GM19043 (cell line): ENCODE results near the gene ACACB.

ENCODE experiments used
- ATAC-seq: cut with Tn5 transposase; IDR thresholded peaks from one replicate; pipeline ENCODE4 v1.9.1; 2021; ENCODE audit warnings: low read depth; ENCODE audit not compliant: unreplicated experiment

Gene ACACB

DNA sequence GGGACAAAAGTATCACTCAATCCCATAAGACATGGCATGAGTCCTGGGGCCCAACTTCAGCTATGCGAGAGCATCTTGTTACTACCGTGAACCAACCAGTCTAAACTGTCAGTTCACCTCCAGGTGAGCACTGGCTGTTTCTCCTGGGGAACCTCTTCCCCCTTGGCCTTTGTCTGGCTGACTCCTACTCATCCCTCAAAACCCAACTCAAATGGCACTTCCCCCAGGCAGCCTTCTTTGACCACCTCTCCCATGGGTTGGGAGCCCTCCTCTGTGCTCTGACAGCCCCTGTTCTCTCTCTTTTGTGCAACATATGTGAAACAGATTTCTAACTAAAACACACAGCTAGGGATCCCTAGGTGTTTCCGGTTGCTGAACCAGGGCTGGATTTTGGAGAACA, 155.0 kb downstream of the ACACB start:
- ATAC-seq = no peak

DNA sequence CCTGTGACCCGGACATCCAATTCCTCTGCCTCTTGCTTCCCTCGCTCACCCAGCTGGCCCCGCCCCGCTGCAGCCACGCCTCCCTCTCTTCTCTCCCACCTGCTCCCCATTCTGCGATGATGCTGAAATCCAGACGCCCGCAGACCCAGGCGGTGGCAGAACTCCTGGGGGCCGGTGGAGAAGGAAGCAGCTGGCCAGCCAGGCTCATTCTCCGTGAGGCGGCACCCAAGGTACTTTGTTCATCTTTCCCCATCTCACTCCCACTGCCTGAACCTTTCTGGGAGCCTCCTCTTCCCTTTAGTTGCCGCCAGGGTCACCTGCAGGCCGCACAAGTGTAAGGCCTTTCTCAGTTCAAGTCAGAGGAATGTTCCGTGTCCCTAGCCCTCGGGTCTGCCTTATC, 157.0 kb downstream of the ACACB start:
- no peak for ATAC-seq

DNA sequence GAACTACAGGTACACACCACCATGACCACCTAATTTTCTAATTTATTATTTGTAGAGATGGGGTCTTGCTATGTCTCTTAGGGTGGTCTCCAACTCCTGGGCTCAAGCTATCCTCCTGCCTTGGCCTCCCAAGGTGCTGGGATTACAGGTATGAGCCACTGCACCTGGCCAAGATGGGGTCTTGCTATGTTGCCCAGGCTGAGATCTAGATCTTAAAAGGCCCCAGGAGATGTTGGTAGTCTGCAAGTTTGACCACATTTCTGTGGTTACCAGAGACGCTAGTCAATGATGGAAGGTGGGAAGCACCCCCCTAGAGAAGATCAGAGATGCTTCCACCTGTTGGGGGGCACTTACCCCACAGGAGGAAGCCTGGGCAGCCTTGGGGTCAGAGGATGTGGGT, 158.0 kb downstream of the ACACB start:
- no peak for ATAC-seq

DNA sequence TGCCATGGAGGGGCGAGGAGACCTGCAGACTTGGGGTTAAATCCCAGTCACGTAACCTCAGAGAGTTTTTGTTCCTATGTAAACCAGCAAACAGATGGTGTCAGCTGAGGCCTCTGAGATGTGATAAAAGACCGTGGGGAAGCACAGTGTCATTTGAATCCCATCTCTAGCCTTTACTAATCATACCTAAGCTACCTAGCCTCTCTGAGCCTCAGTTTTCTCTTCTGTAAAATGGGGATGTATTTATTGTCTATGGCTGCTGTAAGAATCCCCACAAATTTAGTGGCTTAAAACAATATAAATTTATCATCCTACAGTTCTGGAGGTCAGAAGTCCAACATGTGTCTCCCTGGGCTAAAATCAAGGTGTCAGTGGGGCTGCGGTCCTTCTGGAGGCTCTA, 158.8 kb downstream of the ACACB start:
- no peak for ATAC-seq

DNA sequence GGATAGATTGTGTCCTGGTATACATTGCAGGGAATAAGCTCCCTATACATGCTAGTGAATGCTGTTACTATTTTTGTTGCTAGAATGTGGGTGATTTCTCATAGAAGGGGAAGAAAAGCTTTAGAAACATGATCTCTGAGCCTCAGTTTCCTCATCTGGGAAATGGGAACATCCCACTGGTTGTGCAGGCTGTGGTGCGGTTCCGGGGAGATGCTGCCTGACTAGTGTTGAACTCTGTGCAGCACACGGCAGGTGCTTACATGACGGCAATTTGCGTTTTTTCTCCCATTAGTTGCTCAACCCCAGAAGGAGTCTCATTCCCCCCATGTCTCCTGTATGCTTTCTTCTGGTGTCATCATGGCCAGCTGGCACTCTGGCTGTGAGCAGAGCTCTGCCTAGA, 159.8 kb downstream of the ACACB start:
- ATAC-seq = no peak

DNA sequence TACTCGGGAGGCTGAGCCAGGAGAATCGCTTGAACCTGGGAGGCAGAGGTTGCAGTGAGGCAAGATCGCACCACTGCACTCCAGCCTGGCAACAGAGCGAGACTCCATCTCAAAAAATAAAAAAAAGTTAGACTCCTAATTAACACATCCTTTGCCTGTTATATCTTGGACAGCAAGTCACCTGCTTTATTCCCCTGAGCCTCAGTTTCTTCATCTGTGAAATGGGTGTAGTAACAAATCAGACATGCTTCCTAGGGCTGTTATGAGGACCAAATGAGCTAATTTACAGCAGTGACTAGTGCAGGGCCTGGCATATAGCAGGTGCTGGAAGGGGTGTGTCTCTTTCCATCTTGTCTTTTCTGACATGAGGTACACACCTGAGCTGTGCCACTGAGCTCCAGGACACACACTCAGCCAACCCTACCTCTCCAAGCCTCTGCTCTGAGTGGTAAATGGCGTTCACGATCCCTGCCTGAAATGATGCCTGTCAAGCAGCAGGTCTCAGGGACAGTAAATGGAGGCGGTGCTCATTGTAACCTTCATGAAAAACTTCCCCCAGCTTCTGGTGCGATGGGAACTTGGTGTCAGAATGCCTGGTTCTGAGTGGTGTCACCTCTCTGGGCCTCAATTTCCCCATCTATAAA, 161.0 kb downstream of the ACACB start:
- ATAC-seq = no peak

DNA sequence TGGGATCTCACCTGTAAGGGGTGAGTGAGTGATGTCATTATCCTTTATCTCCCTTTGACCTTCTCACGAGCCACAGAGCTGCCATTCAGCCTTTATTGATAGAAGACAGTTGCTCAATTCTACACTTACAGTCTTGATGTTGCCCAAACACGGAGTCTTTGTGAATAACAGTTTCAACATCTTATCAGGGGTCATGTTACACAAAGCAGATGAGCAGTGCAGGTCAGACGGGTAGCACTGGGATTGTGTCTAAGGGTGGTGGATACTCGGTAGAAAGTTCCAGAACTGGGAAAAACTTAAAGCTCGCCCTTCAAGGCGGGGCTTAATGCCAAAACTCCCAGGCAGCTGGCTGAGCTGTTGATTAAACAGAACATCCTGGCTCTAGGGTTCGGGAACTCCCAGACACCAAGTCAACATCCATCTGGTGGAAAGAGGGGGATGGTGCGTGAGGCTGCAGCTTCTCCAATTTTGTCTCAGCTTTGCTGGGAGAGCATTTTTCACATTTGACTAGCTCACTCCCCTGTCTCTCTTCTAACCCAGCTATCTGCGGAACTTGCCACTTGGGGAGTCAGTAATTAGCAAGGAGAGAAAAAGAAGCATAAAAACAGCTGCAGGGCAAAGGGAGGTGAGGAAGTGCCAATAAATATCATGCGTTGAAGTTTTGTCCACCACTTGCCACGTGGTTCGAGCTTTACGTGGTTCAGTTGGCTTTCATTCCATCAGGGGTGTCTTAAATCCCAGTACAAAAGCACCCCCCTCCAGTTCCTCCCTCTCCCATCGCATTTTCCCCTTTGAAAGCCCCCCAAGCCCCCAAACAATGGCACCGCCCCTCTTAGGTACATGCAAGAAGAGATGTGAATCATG, 161.7 kb downstream of the ACACB start:
- ATAC-seq = no peak

DNA sequence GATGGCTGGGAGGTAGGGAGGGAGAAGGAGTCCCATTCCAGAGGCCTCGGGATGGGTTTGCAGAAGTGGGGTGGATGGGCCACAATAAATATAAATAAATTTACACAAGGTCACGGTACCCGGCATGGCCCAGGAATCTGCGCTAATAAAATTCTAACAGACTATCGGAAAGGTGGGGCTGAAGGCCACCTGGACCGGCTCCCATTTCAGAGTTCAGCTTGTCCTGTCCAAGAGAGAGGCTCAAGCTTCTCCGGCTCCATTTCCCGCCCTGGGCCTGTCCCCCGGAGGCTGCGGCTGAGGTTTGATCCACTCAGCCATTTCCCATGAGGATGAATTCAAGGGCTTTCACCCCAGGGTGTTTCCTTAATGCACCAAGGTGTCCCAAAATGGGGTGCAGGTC, 162.5 kb downstream of the ACACB start:
- ATAC-seq = no peak

DNA sequence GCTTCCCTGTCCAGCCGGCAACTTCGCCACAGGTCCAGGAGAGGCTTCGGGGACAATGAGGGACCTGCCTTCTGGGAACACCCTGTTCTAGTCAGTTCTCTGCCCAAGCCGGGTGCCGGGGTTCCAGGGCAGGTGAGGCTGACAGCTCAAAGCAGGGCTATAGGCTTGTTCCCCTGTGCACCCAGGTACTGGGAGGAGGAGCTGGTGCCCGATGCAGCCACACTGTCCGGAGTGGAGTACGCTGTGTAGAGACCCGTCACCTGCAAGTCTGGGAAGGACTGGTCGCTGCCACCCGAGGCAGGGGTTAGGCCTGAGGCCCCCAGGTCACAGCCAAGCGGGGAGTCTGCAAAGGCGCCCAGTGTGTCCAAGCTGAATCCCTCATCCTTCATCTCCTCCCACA, 163.1 kb downstream of the ACACB start:
- ATAC-seq = no peak

DNA sequence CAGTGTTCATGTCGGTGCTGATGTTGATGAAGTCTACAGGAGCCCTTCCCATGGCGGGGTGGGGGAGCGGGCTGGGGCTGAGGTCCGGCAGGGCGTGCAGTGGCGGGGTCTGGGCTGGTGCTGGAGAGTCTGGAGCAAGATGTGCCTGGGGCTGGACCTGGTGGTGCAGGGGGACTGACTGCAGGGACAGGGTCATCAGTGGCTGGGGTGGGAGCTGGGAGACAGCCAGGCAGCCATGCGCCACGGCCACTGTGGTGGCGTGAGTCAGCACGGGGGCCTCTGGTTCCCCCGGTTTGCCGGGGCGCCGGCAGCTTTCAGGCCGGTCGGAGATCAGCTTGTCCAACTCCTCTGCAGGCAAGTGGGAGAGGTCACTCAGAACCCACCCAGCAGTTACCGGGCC, 165.1 kb downstream of the ACACB start:
- ATAC-seq = no peak

DNA sequence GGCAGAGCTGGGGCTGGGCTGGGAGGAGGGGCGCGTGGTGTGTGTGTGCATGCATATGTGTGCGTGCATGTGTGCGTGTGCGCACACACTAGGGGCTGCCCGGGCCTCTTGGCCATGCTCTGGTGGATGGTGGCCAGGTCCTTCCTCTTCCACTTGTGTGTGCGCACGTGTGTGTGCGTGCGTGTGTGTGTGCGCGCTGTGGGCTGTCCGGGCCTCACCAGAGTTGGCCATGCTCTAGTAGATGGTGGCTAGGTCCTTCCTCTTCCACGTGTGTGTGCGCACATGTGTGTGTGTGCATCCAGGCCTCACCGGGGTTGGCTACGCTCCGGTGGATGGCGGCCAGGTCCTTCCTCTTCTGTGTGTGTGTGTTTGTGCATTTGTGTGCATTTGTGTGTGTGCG, 168.0 kb downstream of the ACACB start:
- ATAC-seq = no peak

DNA sequence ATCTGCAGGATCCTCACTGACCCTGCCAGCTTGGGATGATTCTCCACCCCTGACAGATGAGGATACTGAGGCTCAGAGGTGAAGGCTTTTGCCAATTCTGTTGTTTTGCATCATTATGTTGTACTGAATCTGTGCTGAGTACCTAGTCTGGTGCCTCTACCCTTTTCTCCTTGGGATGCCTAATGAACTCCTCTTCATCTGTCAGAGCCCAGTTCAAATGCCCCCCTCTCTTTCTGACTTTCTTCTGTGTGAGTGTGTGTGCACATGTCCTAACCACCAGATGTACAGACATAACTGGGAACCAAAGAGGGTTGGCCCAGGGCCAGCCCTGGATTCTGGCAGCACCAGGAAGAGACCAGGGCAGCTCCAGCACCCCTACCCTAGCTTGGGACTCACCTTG, 169.9 kb downstream of the ACACB start:
- no peak for ATAC-seq

DNA sequence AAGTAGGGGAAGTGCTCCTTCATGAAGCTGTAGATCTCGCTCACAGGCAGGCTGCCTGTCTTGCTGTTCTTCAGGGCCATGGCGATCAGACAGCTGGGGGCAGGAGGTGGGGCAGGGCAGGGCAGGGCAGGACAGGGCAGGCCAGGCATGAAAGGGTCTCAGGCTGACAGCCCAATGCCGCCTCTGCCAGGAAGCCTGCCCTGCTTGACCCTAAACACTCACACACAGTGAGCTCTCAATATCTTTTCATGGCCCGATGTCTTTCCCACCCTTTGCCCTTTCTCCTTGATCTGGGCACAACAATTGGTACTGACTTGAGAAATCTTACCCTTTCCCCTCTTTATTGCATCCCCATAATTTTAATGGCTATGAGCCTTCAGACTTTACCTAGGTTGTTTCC, 170.3 kb downstream of the ACACB start:
- ATAC-seq = no peak

DNA sequence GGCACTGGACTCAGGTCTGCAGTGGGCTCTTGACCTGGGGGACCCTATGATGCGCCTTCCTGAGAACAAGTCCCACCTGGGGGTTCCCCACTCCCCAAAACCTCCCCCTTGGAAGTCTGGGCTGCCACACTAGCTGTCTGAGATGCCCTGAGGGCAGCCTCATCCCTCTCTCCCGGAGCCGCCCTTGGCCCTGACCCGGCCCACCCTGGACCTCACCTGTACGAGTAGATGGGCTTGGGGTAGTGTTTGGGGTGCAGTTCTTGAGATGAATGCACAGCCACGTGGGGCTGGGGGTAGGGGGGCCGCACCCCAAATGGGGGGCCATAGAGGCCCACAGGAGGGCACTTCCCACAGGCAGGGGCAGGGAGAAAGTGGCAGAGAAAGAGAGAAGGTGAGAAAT, 170.8 kb downstream of the ACACB start:
- ATAC-seq = no peak

DNA sequence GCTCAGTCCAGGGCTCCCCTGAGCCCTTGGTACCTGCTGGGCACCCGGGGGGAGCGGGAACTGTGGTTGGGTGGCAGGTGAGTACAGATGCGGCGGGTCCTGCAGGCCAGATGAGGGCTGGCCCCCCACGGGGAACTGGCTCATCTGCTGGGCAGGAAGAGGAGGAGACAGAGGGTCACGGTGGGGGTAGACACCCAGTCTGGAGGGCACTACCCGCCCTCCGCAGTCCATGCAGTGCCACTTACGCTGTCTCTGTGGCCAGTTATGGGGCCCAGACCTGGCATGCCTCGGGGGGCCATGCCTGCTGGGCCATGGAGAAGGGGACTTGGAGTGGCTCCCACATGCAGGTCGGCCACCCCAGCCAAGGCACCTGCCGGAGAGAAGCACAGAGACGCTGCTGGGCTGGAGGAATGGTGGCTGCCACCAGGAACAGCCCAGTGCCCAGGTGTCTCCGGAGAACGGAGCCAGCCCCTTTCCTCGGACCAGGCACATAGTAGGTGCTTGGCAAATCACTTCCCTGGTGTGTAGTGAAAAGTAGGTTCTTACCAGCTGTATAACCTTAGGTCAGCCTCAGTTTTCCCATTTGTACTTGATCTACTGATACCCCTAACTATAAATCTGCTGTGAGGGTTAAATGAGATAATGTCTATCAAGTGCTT, 171.6 kb downstream of the ACACB start:
- no peak for ATAC-seq

DNA sequence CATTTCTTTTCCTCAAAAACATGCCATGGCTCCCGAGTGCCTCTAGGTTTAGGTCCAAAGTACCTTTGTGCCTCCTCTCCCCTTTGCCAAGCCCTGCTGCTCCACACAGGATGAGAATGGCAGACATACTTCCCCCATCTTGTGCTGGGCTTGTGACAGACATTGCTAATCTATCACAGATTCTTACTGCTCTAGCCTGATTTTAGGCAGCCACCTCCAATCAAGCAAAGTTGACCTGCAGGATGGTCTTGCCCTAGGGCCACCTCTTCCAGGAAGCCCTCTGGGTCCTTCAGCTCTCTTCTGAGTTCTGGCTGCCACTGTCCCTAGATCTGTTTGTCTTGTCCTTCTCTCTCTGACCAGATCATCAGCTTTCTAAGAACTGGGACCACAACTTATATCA, 172.2 kb downstream of the ACACB start:
- ATAC-seq = no peak

DNA sequence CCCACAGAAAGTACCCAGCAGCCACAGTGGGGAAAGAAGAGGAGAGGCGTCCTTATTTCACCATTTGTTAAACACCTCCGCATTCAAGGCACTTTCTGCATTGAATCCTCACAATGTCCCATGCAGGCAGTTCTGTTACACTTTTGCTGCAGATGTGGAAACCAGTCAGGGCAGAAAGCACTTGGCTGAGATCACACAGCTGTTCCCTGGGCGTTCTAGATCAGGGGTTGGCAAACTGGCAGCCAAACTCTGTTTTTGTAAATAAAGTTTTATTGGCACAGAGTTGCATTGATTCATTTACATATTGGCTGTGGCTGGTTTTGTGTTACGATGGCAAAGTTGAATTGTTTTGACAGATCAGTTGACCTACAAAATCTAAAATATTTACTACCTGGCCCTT, 172.6 kb downstream of the ACACB start:
- no peak for ATAC-seq

DNA sequence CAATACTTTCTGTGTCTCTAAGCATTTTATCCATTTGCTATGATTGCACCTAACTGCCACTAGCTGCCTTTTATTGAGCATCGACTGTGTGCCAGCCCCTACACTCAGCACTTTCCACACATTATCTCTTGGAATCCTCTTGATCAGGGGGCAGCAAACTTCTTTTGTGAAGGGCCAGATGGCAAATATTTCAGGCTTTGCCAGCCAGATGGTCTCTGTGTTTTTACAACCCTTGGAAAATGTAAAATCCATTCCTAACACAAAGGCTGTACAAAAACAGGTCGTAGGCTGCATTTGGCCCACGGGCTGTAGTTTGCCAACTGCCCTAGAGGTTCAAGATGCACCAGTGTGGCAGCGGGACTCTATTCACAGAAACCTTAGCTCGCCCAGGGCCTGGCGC, 173.2 kb downstream of the ACACB start:
- ATAC-seq = no peak

DNA sequence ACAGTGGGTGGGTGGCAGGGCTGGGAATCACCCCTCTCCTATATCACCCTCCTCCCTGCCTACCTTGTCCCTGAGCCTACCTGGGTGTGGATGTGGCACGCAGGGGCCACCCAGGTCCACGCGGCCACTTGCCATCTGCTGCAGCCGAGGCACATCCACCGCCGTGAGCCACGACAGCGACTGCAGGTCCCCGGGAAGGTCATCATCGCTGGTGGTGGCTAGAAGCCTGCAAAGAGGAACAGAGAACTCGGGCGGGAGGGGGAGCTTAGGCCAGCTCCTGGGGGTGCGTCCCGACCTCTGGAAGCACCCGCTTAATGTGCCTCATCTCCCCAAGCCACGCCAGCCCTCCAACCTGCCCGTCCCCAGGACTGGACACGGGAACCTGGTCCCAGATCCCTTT, 173.7 kb downstream of the ACACB start:
- no peak for ATAC-seq

DNA sequence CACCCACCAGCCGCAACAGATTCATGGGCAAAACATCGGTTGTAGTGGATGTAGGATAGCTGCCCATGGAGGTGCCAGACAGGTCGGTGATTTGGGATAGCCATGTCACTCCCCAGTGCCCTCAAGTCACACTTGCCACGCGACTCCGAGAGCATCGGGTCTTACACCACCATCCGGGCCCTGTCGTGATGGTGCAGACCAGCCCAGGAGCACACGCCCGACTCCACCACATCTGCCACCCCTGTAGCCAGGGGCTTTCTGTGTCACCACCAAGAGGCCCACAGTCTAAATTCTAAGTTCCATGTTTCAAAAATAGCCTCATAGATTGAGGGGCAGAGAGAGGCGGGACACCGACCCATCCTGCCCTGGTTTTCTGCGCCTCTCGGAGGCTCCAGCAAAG, 174.7 kb downstream of the ACACB start:
- ATAC-seq = no peak

DNA sequence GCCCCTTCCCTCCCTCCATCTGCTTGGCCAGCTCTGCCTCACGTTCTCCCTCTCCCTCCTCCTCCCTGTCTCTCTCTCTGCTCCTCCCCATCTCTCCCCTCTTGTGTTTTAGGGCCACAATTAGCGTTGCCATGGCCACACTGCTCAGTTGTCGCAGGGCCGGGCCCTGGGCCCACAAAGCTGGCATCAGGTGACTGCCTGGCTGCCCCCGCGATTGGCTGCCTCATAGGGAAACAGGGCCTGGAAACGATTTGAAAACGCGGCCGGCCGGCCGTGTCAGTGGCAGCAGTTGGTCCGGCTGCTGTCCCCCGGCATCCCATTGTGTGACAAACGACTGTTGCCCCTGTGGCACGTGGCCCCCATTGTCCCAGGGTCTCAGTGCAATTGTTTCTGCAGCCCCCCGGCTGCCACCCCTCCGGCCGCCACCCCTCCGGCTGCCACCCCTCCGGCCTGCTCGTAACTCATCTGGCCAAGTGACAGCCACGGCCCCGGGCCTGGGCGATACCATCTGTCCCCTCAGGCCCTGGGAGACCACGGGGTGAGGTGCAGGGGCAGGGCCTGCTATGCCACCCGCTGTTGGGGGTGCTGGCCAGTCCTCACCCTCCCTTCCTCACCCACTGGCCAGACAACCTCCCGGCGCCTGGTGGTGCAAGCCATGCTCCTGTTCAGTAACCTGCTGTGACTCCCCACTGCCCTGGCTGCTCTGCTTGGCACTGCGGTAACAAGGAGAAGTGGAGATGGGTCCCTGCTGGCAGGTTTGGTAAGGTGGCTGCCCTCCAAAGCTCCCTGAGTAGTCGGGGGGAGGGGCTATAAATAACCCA, 175.3 kb downstream of the ACACB start:
- ATAC-seq = no peak
